Measurements from ENCODE around the gene CEP83. TPM values are rescaled to one million over a fixed set of nuclear protein-coding genes. Genes with fewer than 3 reads are reported as not detected.

CEP83 gene
- total RNA-seq, 1 experiment from 2014 or later, result 19.2 TPM

DNA sequence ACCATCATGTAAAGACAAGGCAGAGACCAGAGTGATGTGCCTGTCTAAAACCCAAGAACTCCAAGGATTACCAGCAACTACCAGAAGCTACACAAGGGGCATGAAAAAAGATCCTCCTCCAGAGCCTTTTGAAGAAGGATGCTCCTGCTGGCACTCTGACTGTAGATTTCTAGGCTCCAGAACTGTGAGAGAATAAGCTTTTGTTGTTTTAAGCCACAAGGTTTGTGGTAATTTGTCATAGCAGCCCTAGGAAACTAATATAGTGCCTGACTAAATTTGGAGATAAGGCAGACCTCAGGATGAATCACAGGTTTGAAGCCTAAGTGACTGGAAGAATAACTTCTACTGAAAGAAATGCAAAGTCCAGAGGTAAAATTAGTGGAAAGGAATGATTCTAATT is 132.9 kb downstream of the CEP83 start (continued):
- no peak for TF ChIP-seq CBX3 (IDR thresholded peaks at IDR 0.05; ENCODE audit: low read depth)

DNA sequence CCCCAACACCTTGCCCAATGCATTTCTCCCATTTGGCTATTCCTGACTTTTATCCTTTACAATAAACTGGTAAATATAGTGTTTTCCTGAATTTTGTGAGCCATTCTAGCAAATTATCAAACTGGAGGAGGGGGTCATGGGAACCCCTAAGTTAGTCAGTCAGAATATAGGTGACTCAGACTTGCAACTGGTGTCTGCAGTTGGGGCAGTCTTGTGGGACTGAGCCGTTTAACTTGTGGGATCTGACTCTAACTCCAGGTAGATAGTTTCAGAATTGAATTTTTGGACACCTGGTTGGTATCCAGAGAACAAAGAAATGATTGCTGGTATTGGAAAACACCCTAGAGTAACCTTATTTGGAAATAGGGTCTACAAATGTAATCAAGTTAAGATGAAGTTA is 133.4 kb downstream of the CEP83 start:
- no TSS peak for BruUV-seq (replicated peaks)
- TF ChIP-seq CEBPB (IDR thresholded peaks at IDR 0.05; ENCODE audit: low read depth) (no peak), SRF (IDR thresholded peaks at IDR 0.05; ENCODE audit: low read depth) (no peak), CBX3 (IDR thresholded peaks at IDR 0.05; ENCODE audit: low read depth) (no peak), TCF7L2 (IDR thresholded peaks at IDR 0.05; ENCODE audit: borderline replicate concordance, extremely low read depth, insufficient read depth, insufficient read length) (no peak), ELF1 (IDR thresholded peaks at IDR 0.05; ENCODE audit: borderline replicate concordance, low read depth) (no peak), ZNF274 (IDR thresholded peaks at IDR 0.05; ENCODE audit: low read depth, low read length) (no peak), EZH2 (IDR thresholded peaks at IDR 0.05) (no peak), EZH2phosphoT487 (IDR thresholded peaks at IDR 0.05; ENCODE audit: borderline replicate concordance) (no peak), YY1 (IDR thresholded peaks at IDR 0.05; ENCODE audit: extremely low read depth, insufficient replicate concordance, low read depth, low read length) (no peak), EGR1 (IDR thresholded peaks at IDR 0.05; ENCODE audit: low read depth) (no peak), RAD21 (IDR thresholded peaks at IDR 0.05; ENCODE audit: low read depth) (no peak)
- TF ChIP-seq, protein P1, sequence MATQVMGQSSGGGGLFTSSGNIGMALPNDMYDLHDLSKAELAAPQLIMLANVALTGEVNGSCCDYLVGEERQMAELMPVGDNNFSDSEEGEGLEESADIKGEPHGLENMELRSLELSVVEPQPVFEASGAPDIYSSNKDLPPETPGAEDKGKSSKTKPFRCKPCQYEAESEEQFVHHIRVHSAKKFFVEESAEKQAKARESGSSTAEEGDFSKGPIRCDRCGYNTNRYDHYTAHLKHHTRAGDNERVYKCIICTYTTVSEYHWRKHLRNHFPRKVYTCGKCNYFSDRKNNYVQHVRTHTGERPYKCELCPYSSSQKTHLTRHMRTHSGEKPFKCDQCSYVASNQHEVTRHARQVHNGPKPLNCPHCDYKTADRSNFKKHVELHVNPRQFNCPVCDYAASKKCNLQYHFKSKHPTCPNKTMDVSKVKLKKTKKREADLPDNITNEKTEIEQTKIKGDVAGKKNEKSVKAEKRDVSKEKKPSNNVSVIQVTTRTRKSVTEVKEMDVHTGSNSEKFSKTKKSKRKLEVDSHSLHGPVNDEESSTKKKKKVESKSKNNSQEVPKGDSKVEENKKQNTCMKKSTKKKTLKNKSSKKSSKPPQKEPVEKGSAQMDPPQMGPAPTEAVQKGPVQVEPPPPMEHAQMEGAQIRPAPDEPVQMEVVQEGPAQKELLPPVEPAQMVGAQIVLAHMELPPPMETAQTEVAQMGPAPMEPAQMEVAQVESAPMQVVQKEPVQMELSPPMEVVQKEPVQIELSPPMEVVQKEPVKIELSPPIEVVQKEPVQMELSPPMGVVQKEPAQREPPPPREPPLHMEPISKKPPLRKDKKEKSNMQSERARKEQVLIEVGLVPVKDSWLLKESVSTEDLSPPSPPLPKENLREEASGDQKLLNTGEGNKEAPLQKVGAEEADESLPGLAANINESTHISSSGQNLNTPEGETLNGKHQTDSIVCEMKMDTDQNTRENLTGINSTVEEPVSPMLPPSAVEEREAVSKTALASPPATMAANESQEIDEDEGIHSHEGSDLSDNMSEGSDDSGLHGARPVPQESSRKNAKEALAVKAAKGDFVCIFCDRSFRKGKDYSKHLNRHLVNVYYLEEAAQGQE (IDR thresholded peaks at IDR 0.05; ENCODE audit: low read depth), result no peak
- TF ChIP-seq, protein P2, sequence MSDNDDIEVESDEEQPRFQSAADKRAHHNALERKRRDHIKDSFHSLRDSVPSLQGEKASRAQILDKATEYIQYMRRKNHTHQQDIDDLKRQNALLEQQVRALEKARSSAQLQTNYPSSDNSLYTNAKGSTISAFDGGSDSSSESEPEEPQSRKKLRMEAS (IDR thresholded peaks at IDR 0.05), result no peak
- intact Hi-C loops (cut with micrococcal nuclease), result loop anchor here (5.0 kb wide), 1 partner anchor 206 kb away; no protein-coding TSS in a partner anchor

More for the DNA sequence above, 133.4 kb downstream of the CEP83 start:
- Histone ChIP-seq H3K36me3 (ENCODE audit: control insufficient read depth in 1 of 2, insufficient read depth in 2 of 2, low read length in 2 of 2) (peaks cover 0 to 14% of the 10 kb centered on the region in 2 experiments; a peak in 1 of 4 replicates), H3K4me3 (replicated peaks in 1 of 2; ENCODE audit: low read depth in 1 of 2, low read length in 2 of 2) (no peak overlapping the region), H4K20me1 (ENCODE audit: insufficient read depth) (no peaks in the 10 kb centered on the region), H3K4me2 (ENCODE audit: low read length) (no peak overlapping the region), H3K27me3 (ENCODE audit: insufficient read depth, low read length) (no peaks in the 10 kb centered on the region), H3K9me3 (ENCODE audit: control insufficient read depth in 1 of 2, insufficient read depth in 1 of 2, low read depth in 1 of 2, low read length in 2 of 2) (peaks cover 0 to 5% of the 10 kb centered on the region in 2 experiments; a peak in 2 of 4 replicates), H3K27ac (ENCODE audit: low read depth, low read length) (no peak overlapping the region), H3K4me1 (ENCODE audit: control insufficient read depth in 1 of 2, insufficient read depth in 2 of 2, low read length in 2 of 2) (no peaks in the 10 kb centered on the region), H3K9me2 (ENCODE audit: insufficient read depth) (no peaks in the 10 kb centered on the region), H3K79me2 (ENCODE audit: insufficient read depth, low read length) (no peaks in the 10 kb centered on the region), H3K9ac (ENCODE audit: low read length) (no peak overlapping the region), H2AFZ (ENCODE audit: low read depth, low read length, poor library complexity, severe bottlenecking) (no peak overlapping the region)
- ChIA-PET RAD21 (ENCODE audit: low non-redundant PET in 1 of 2, low total read pairs in 2 of 2, uncharacterized antibody in 2 of 2, unreplicated experiment in 2 of 2) (no interaction called here), CTCF (no interaction called here), POLR2A (no interaction called here)
- no peak for DNase-seq (ENCODE audit: low read depth, low spot score)
- no peak for ATAC-seq

All from HCT116 (cell line).